Thyroid gland (tissue), 4 donors: Measurements from ENCODE around the gene CD302. TPM values are rescaled to one million over a fixed set of nuclear protein-coding genes. Genes with fewer than 3 reads are reported as not detected.

Experiments
- DNase-seq, 2 donors: peaks; one replicate each; pipeline ENCODE4 v3.0.0-alpha.2; 2019
- H3K27ac ChIP-seq, 3 donors: fragments of 200-600 bp; sonication (generic); 1 replicate in 2 of 3; 2 replicates in 1 of 3; pipeline ENCODE4 v1.5.1; 2016 to 2019; ENCODE audit warnings: mild to moderate bottlenecking in 1 of 3, moderate library complexity in 1 of 3
- H3K27me3 ChIP-seq: fragments of 200-600 bp; sonication (generic); one replicate; pipeline ENCODE4 v1.5.1; 2019
- H3K36me3 ChIP-seq, 2 donors: fragments of 200-600 bp; sonication (generic); one replicate each; pipeline ENCODE4 v1.5.1; 2016 to 2019
- H3K4me1 ChIP-seq, 2 donors: fragments of 200-600 bp; sonication (generic); one replicate each; pipeline ENCODE4 v1.5.1; 2017 to 2019
- H3K4me3 ChIP-seq, 3 donors: fragments of 200-600 bp; sonication (generic); replicated peaks in 1 of 3; 1 replicate in 2 of 3; 2 replicates in 1 of 3; pipeline ENCODE4 v1.5.1; 2016; ENCODE audit warnings: mild to moderate bottlenecking in 1 of 3
- H3K9me3 ChIP-seq: fragments of 200-600 bp; sonication (generic); one replicate; pipeline ENCODE4 v1.5.1; 2017
- POLR2A ChIP-seq, 2 donors: fragments of 450-650 bp; IDR thresholded peaks; one replicate each; pipeline ENCODE4 v1.6.1; 2017; ENCODE audit warnings: antibody characterized with exemption in 2 of 2, mild to moderate bottlenecking in 2 of 2, moderate library complexity in 1 of 2
- WGBS, 2 donors: methylation state at CpG; one replicate each; pipeline ENCODE4 v1.1.5; 2017; 5-methylcytosine and 5-hydroxymethylcytosine counted together
- intact Hi-C: fragments of 100-400 bp; cut with DNase I; formaldehyde crosslinking; loops from one replicate; pipeline ENCODE4 v1.15.1; 2023
- total RNA-seq, 4 donors: library from RNA; depleted of rRNA; stranded (reverse); fragments of >200 nt; gene quantifications; one replicate each; pipeline ENCODE4 v1.2.3, GENCODE V29; 2016
- TF ChIP-seq, protein P1 (sequence below), 6 experiments: fragments of 200-600 bp in 3 of 6; fragments of 450-650 bp in 3 of 6; sonication (generic) in 3 of 6; IDR thresholded peaks; one replicate each; pipeline ENCODE4 v1.5.1; 2016 to 2019; ENCODE audit warnings: antibody characterized with exemption in 6 of 6, mild to moderate bottlenecking in 2 of 6, inconsistent platforms in 1 of 6, moderate library complexity in 1 of 6

Gene CD302
- total RNA-seq, 4 donors from 2014 or later: 64.4 to 122 (median 77.6) TPM

GRCh38 chr2:159742846-159743245 lies 55.2 kb downstream of the CD302 start:
- intact Hi-C loops: no loop called here
- no peak for TF ChIP-seq POLR2A (IDR thresholded peaks at IDR 0.05)
- TF ChIP-seq, protein P1, sequence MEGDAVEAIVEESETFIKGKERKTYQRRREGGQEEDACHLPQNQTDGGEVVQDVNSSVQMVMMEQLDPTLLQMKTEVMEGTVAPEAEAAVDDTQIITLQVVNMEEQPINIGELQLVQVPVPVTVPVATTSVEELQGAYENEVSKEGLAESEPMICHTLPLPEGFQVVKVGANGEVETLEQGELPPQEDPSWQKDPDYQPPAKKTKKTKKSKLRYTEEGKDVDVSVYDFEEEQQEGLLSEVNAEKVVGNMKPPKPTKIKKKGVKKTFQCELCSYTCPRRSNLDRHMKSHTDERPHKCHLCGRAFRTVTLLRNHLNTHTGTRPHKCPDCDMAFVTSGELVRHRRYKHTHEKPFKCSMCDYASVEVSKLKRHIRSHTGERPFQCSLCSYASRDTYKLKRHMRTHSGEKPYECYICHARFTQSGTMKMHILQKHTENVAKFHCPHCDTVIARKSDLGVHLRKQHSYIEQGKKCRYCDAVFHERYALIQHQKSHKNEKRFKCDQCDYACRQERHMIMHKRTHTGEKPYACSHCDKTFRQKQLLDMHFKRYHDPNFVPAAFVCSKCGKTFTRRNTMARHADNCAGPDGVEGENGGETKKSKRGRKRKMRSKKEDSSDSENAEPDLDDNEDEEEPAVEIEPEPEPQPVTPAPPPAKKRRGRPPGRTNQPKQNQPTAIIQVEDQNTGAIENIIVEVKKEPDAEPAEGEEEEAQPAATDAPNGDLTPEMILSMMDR (IDR thresholded peaks at IDR 0.05): no peak
- no peak overlapping the region for H3K4me3 ChIP-seq
- DNase-seq: no peak
- no peaks in the 10 kb centered on the region for H3K27me3 ChIP-seq
- 93 to 97% methylated on average over 6 of the region's 6 CpGs for WGBS, 2 donors
- H3K4me1 ChIP-seq: peaks cover 0 to 8% of the 10 kb centered on the region in 2 donors
- peak overlapping the region in 1 of 3 donors; percentile 31 for H3K27ac ChIP-seq
- H3K36me3 ChIP-seq: peaks cover 10 to 27% of the 10 kb centered on the region in 2 donors
- no peaks in the 10 kb centered on the region for H3K9me3 ChIP-seq

DNA sequence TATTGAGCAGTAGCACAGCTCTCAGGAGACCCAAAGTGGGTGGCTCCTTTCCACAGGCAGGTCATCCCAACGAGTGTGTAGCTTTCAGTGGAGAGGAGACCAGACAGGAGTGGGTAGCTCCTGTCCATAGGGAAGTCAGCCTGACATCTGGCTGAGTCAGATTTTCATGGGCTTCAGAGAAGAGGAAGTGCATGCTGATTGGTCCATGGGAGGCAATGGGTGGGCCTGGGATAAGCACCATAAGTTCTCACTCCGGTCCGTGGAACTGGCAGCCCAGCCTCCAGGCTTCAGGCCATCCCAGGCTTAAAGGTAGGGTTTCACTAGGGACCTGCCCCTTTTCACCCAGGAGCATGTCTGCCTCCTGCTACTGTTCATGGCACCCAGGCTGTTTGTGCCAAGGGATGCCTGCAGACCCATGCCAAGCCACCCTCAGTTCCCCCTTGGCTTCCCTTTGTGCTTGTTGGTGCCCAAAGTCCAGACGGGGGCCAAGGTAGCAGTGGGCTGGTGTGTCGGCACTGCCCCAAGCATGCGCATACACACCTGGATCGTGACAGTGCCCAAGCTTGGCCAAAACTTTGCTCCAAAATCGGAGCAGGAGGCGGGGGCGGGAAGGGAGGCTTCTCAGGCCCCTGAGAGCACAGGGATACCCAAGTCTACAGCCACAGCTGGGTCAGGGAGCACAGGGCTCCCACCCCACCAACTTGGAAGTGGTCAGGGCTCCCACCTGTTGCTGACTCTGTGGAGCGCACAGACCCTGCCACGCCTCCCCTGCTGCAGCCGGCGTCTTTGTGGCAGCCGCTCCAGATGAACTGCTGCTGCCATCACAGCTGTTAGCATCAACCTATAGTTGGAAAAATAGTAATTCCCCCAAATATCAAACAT lies 59.3 kb downstream of the CD302 start:
- H3K9me3 ChIP-seq: no peaks in the 10 kb centered on the region
- no peaks in the 10 kb centered on the region for H3K27me3 ChIP-seq
- H3K4me3 ChIP-seq: no peak overlapping the region
- 88 to 95% methylated on average over 10 to 11 of the region's 15 CpGs for WGBS, 2 donors
- intact Hi-C loops: no loop called here
- no peak overlapping the region for H3K27ac ChIP-seq
- H3K36me3 ChIP-seq: peaks cover 14 to 17% of the 10 kb centered on the region in 2 donors
- no peak for DNase-seq
- no peaks in the 10 kb centered on the region for H3K4me1 ChIP-seq
- TF ChIP-seq POLR2A (IDR thresholded peaks at IDR 0.05): no peak
- TF ChIP-seq, protein P1 (IDR thresholded peaks at IDR 0.05): no peak

DNA sequence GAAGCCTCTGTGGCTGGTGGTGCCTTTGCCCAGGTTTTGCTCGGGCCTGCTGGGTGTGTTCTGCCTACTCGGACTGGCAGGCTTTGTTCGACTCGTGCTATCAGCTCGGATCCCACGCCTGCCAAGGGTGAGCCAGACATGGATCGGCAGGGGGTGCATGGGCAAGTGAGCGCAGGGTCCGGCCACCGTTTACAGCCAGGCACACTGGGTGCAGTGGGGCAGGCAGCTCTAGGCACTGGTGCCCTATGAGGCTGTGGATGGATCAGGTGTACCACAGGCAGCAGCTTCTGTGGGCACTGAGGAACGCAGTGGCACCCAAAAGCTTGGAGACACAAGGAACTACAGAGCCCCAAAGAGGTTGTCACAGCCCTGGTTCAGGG lies 60.1 kb downstream of the CD302 start:
- no peak overlapping the region for H3K4me3 ChIP-seq
- peaks cover 14 to 17% of the 10 kb centered on the region in 2 donors for H3K36me3 ChIP-seq
- WGBS, 2 donors: 95 to 98% methylated on average over 11 of the region's 11 CpGs
- TF ChIP-seq POLR2A (IDR thresholded peaks at IDR 0.05): no peak
- TF ChIP-seq, protein P1 (IDR thresholded peaks at IDR 0.05): no peak
- H3K4me1 ChIP-seq: no peaks in the 10 kb centered on the region
- no peaks in the 10 kb centered on the region for H3K27me3 ChIP-seq
- intact Hi-C loops: no loop called here
- no peak overlapping the region for H3K27ac ChIP-seq
- H3K9me3 ChIP-seq: no peaks in the 10 kb centered on the region
- no peak for DNase-seq

DNA sequence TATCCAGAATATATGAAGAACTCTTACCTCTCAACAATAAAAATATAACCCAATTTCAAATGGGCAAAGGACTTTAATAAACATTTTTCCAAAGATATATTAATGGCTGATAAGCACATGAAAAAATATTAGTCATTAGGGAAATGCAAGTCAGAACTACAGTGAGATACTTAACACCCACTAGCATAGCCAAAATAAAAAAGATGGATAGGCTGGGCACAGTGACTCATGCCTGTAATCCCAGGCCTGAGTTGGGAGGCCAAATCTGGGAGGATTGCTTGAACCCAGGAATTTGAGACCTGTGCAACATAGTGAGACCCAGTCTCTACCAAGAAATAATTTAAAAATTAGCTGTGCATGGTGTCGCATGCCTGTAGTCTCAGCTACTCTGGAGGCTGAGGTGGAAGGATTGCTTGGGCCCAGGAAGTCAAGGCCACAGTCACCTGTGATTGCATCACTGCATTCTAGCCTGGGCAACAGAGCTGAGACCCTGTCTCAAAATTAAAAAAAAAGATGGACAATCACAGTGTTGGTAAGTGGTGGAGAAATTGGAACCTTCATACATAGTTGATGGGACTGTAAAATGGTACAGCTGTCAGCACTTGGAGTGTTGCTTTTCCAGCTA lies 60.6 kb downstream of the CD302 start:
- H3K27ac ChIP-seq: no peak overlapping the region
- DNase-seq: no peak
- no peaks in the 10 kb centered on the region for H3K9me3 ChIP-seq
- WGBS, 2 donors: 100% methylated on average over 1 of the region's 1 CpG; no CpG with 5 or more reads in 1 of the 2 donors
- H3K4me1 ChIP-seq: no peaks in the 10 kb centered on the region
- H3K36me3 ChIP-seq: peaks cover 14 to 17% of the 10 kb centered on the region in 2 donors
- no peak for TF ChIP-seq POLR2A (IDR thresholded peaks at IDR 0.05)
- TF ChIP-seq, protein P1 (IDR thresholded peaks at IDR 0.05): no peak
- intact Hi-C loops: no loop called here
- no peak overlapping the region for H3K4me3 ChIP-seq
- no peaks in the 10 kb centered on the region for H3K27me3 ChIP-seq

GRCh38 chr2:159736048-159736447 lies 62.0 kb downstream of the CD302 start:
- Histone ChIP-seq H3K27me3 (no peaks in the 10 kb centered on the region), H3K27ac (no peak overlapping the region), H3K36me3 (peaks cover 23 to 26% of the 10 kb centered on the region in 2 donors), H3K4me1 (no peaks in the 10 kb centered on the region), H3K9me3 (no peaks in the 10 kb centered on the region), H3K4me3 (no peak overlapping the region)
- intact Hi-C loops: no loop called here
- WGBS, 2 donors: 86 to 88% methylated on average over 3 of the region's 3 CpGs
- TF ChIP-seq, protein P1 (IDR thresholded peaks at IDR 0.05): no peak
- no peak for TF ChIP-seq POLR2A (IDR thresholded peaks at IDR 0.05)
- no peak for DNase-seq
